Measurements from ENCODE around the gene STPG4.
A peak's percentile ranks its signal among the peaks of the same experiment; 100 is the strongest.
"Not testable (repeated sequence)": the region's sequence is repeated elsewhere in the genome, so short reads cannot be mapped to it uniquely, and the experiment has no call there.

Gene STPG4

DNA sequence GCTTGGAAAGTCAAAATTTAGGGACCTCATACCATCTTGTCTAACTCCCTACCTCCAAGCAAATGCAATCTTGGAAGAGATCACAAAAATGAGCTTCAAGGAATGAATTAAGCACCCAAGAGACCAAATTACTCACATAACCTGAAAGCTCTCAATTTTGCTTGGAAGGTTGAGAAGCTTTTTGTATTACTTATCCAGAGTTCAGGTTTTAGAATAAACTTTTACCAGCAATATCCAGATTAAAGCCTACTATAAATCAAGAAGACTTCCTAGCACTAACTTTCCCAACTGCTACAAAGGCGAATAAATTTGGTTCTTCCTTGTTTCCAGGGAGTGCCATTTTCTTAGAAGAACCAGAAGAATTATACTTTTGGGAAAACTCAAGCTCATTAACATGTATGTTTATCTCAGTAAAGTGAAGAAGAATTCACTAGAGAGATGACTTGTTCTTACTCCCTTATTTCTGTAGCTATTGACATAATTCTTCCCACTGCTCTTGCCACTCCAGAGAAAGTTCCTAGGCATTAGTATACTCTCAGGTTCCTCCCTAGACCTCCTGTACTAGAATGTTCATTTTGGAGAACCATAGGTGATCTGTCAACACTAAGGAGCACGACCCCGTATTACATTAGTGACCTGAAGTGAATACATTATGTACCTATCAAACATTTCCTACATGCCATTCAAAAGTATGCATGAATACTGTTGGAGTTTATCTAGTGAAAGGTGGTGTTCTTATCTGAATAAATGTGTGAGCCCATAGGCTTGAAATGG is 18.0 kb upstream of the STPG4 start:
- DNase-seq, result no peak

DNA sequence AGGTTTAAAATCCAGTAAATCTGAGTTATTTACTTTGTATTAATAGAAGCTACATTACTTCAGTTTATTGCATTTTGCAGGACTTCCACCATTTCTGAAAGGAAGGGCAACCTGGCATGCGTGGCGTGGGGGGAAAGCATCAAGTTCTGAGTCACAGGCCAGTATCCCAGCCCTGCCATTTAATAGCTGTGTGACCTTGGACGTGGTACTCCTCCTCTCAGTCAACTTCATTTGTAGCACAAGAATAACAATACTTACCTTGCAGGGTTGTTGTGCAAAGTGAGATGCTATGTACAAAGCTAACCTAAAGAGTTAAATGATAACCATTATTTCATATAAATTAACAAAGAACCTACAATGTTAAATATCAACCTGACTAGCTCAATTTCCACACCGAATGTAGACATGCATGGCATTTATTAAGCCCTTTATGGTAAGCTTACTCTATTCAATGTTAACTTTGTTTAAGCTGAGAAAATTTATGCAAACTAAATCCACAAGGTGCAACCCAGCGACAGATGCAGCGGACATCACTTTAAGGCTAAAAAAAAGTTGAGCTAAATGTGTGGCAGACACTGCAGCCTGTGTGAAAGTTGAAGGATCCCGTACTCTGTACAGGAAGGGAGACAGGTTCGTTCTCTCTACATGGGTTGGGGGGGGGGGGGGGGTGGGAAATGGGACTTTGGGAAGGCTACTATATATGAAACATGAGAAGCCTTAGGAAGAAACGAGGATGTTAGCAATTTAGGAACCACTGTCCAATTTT is 17.2 kb upstream of the STPG4 start:
- DNase-seq, result peak; percentile 9

- DNase-seq, result no peak
Measured at GRCh38 chr2:47169784-47170183, 14.7 kb upstream of the STPG4 start.

DNA sequence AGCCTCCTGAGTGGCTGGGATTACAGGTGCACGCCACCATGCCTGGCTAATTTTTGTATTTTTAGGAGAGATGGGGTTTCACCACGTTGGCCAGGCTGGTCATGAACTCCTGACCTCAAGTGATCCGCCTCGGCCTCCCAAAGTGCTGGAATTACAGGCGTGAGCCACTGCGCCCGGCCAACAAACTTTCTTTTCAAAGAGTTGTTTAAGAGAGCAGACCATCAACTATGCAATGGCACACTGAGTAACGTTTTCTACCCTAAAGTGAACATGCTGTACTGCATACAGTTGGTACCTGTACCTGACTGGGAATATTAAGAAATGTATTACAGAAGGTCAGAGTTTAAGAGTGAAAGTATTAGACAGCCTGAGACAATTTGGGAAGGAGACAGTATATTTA is 13.8 kb upstream of the STPG4 start:
- DNase-seq, result not testable (repeated sequence)

- DNase-seq, result no peak
Measured at GRCh38 chr2:47167149-47167548, 12.0 kb upstream of the STPG4 start.

DNA sequence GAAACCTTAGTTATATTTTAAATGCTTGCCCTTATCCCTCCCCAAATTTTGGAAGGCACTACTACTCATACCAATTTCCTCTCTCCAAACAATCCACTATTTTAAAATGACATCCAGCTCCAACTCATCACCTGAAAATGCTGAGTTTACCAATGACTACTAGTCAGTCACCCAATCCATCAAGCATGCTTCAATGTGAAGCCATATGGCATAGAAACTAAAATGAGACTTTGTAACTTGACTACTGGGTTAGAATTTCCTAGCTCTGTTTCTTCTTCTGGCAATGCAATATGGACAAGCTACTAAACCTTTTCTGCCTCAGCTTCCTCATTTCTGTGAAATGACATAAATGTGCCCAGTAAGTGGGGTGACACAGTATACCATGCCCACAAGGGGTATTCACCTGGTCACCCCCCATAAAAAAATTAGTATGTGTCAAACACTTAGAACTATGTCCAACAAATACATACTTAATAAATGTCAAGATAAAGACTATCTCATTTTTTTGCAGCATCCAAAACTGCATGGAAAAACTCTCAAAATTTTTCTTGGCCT is 10.0 kb upstream of the STPG4 start:
- no peak for DNase-seq

- DNase-seq, result no peak
Measured at GRCh38 chr2:47162780-47163179, 7.7 kb upstream of the STPG4 start.

GRCh38 chr2:47161475-47161874 is 6.4 kb upstream of the STPG4 start:
- no peak for DNase-seq

DNA sequence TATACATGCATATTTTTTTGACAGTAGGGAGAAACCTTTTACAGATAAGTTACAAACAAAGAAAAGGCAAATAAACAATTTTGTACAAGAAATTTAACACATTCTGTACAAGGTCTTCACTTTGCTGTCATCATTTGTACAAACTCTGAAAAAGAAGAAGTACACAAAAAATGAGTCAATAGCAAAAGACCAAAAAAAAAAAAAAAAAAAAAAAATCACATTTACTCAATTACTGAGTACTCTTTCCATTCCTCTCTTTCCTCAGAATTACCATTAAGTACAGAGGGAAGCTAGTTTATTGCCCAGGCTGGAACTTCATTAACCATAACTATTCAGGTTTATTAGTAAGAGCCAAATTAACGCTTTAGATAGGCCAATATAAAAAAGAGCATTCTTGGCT is 5.6 kb upstream of the STPG4 start:
- DNase-seq, result no peak

DNA sequence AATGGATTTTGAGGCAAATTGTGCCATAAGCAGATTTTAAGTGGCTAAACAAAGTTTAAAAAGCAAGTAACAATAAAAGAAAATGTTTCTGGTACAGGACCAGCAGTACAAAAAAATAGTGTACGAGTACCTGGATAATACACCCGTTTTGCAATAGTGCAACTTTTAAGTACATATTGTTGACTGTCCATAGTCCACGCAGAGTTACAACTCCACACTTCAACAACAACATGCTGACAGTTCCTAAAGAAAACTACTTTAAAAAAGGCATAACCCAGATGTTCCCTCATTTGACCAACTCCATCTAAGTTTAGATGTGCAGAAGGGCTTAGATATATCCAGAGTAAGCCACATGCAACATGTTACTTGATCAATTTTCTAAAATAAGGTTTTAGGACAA is 5.1 kb upstream of the STPG4 start:
- DNase-seq, result no peak

- DNase-seq, result no peak
Measured at GRCh38 chr2:47159627-47160026, 4.5 kb upstream of the STPG4 start.

DNA sequence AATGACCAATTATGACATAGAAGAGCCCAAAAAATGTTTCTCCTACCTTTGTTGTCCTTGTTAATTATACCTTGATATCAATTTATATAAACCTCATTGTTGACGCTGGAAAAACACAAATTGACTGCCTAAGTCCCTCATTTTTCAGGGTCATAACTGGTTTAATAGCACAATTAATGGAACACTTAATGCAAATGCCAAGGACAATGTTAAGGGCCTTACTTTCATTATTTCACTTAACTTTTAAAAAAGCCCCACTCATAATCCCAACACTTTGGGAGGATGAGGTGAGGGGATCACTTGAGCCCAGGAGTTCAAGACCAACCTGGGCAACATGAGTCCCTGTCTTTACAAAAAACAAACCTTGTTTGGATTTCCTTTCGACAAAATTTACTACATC is 3.5 kb upstream of the STPG4 start:
- DNase-seq, result no peak

- no peak for DNase-seq
Measured at GRCh38 chr2:47152803-47153202, 2.3 kb downstream of the STPG4 start.

GRCh38 chr2:47150175-47150574 is 4.9 kb downstream of the STPG4 start:
- no peak for DNase-seq

DNA sequence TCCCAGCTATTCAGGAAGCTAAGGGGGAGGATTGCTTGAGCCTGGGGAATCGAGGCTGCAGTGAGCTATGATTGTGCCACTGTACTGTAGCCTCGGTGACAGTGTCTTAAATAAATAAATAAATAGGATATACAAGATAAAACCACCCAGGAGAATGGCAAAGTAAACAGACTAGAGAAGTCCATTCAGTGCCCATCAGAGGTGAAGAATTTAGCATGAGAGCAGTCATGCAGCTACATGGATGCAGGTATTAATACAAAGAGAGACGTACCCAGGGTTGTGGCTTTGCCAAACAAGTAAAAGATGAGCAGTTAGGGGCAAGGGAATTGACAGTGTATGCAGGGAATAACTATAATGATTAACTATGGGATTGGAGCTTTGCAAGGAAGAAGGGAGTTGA is 8.1 kb downstream of the STPG4 start:
- no peak for DNase-seq

DNA sequence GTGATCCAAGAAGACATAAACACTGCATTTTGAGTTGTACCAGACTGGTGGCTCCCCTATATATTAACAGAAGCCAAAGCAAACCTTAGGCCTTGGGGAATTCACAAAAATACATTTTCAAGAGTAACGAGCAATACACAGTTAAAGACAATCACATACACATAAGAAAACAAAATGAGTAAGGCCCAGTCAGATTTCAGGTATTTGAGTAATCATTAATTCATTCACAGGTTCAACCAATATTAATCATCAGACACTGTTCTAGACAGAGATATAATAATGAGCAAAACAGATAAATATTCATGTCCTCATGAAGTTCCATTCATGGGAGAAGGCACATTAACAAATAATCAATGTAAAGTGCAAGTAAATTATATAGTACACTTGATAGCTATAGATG is 9.6 kb downstream of the STPG4 start:
- no peak for DNase-seq

- no peak for DNase-seq
Measured at GRCh38 chr2:47141520-47141919, 13.6 kb downstream of the STPG4 start.

DNA sequence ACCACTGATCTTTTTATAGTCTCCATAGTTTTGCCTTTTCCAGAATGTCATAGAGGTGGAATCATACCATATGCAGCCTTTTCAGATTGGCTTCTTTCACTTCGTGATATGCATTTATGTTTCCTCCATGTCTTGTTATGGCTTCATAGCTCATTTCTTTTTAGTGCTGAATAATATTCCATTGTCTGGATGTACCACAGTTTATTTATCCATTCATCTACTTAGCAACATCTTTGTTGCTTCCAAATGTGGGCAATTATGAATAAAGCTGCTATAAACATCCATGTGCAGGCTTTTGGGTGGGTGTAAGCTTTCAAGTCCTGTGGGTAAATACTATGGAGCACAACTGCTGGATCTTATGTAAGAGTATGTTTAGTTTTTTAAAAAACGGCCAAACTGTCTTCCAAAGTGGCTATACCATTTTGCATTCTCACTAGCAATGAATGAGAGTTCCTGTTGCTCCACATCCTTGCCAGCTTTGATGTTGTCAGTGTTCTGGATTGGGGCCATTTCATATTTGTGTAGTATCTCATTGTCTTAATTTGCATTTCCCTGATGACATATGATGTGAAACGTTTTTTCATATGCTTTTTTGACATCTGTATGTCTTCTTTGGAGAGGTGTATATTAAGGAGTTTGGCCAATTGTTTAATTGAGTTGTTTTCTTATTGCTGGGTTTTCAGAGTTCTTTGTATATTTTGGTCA is 20.6 kb downstream of the STPG4 start:
- DNase-seq, result no peak

DNA sequence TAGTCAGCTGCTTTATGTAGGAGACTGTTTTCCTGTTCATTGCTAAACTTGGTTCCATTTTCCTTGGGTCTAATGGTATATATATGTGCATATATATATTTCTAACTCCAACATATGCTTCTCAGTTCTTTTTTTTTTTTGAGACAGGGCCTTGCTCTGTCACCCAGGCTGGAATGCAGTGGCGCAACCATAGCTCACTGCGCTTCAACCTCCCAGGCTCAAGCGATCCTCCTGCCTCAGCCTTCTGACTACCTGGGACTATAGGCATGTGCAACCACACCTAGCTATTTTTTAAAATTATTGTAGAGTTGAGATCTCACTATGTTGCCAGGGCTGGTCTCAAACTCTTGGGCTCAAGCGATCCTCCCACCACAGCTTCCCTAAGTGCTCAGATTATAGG is 22.1 kb downstream of the STPG4 start:
- no peak for DNase-seq

DNA sequence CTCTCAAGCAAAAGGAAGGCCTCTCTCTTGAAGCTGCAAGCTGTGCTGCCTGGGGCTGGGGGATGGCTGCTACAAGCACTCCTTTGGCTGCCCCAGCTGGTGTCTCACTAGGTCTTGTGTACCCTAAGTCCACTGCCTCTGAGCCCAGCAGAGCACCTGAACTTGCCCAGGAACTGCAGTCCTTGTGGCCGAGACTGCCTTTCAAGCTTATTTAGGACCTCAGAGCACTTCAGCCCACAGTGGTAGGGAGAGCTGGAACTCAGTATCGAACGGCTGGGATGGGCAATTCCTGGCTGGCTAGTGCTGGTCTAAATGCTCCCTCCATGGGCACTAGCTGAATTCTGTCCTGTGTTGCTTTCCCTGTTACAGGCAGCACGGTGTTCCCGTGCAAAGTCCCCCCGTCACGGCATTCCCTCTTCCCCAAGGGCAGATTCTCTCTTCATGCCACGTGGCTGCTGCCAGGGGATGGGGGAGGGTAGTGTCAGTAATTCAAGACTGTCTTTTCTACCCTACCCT is 25.9 kb downstream of the STPG4 start:
- no peak for DNase-seq

DNA sequence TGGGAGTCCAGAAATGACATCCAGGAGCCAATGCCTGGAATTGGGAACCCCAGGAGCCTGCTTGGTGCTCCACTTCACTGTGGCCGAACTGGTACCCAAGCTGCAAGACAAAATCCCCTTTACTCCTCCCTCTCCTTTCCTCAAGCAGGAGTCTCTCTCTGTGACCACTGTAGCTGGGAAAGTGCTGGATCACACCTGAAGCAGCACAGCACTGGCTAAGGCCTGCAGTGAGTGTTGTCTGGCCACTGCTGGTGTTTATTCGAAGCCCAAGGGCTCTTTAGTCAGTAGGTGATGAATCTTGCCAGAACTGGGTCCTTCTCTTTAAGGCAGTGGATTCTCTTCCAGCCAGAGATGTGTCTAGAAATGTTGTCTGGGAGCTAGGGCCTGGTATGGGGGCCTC is 26.4 kb downstream of the STPG4 start:
- DNase-seq, result no peak

DNA sequence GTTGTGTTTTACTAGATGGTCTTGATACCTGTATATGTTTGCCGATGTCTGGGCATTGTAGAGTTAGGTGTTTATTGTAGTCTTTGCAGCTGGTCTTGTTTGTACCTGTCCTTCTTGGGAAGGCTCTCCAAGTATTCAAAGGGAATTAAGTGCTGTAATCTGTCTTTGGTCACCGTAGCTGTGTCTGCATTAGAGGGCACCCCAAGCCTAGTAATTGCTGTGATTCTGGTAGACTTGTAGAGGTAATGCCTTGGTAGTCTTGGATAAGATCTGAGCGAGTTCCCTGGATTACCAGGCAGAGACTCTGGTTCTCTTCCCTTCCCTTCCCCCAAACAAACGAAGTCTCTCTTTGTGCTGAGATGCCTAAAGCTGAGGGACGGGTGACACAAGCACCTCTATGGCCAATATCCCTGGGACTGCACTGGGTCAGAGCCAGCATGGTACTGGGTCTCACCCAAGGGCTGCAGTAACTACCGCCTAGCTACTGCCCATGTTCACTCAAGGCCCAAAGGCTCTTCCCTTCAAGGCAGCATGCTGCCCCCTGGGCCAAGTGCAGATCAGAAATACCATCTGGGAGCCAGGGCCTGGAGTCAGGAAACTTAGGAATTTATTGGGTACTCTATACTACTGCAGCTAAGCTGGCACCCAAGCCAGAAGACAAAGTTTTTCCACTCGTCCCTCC is 27.1 kb downstream of the STPG4 start:
- DNase-seq, result no peak

DNA sequence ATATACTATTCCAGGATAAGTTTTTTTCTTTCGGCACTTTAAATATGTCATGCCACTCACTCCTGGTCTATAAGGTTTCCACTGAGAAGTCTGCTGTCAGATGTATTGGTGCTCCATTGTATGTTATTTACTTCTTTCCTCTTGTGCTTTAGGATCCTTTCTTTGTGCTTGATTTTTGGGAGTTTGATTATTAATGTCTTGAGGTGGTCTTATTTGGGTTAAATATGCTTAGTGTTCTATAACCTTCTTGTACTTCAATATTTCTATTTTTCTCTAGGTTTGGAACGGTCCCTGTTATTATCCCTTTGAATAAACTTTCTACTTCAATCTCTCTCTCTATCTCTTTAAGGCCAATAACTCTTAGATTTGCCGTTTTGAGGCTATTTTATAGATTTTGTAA is 28.3 kb downstream of the STPG4 start:
- DNase-seq, result no peak
